Stomach smooth muscle (tissue), 2 donors: ENCODE data around the gene ADAM8.
A peak's percentile ranks its signal among the peaks of the same experiment; 100 is the strongest.
"Not testable (repeated sequence)": the region's sequence is repeated elsewhere in the genome, so short reads cannot be mapped to it uniquely, and the experiment has no call there.

ENCODE experiments used
- H3K27ac ChIP-seq: one replicate; pipeline ENCODE4 v1.7.0; 2013; ENCODE audit warnings: mild to moderate bottlenecking, low read length, inconsistent platforms
- H3K27me3 ChIP-seq, 2 donors: one replicate each; pipeline ENCODE4 v1.7.0; 2013; ENCODE audit warnings: low read length in 2 of 2; ENCODE audit not compliant: insufficient read depth in 2 of 2, control insufficient read depth in 1 of 2
- H3K36me3 ChIP-seq, 2 donors: one replicate each; pipeline ENCODE4 v1.7.0; 2013; ENCODE audit warnings: low read length in 2 of 2; ENCODE audit not compliant: control insufficient read depth in 2 of 2, insufficient read depth in 2 of 2
- H3K4me1 ChIP-seq: one replicate; pipeline ENCODE4 v1.7.0; 2013; ENCODE audit warnings: low read length; ENCODE audit not compliant: control insufficient read depth, insufficient read depth
- H3K4me3 ChIP-seq, 2 donors: one replicate each; pipeline ENCODE4 v1.7.0; 2013; ENCODE audit warnings: low read length in 2 of 2
- H3K9ac ChIP-seq, 2 donors: one replicate each; pipeline ENCODE4 v1.7.0; 2013; ENCODE audit warnings: low read length in 2 of 2, mild to moderate bottlenecking in 1 of 2
- H3K9me3 ChIP-seq, 2 donors: one replicate each; pipeline ENCODE4 v1.7.0; 2013; ENCODE audit warnings: low read length in 2 of 2; ENCODE audit not compliant: control insufficient read depth in 2 of 2
- donor health status: healthy.
- donor health status: Pancreatic carcinoma.

The ADAM8 gene

GRCh38 chr10:133237588-133238465, 38.8 kb downstream of the ADAM8 start, which contains the start of gene VENTX:
Gene VENTX, plus strand, starts transcription at chr10:133237855. Its CDS starts 60 bp downstream, at chr10:133237915.
- no peaks in the 10 kb centered on the region for H3K9me3 ChIP-seq
- no peak within 1 kb of the TSS for H3K27ac ChIP-seq
- H3K4me1 ChIP-seq, result peaks cover 13% of the 10 kb centered on the region
- H3K36me3 ChIP-seq, result no peaks in the 10 kb centered on the region
- peaks cover 36 to 49% of the 10 kb centered on the region in 2 donors for H3K27me3 ChIP-seq
- H3K4me3 ChIP-seq, result no peak within 1 kb of the TSS
- H3K9ac ChIP-seq, result no peak within 1 kb of the TSS

- Histone ChIP-seq H3K4me3 (no peak overlapping the region), H3K27ac (no peak overlapping the region), H3K4me1 (peaks cover 13% of the 10 kb centered on the region), H3K9ac (no peak overlapping the region), H3K9me3 (no peaks in the 10 kb centered on the region), H3K36me3 (no peaks in the 10 kb centered on the region), H3K27me3 (peaks cover 35 to 49% of the 10 kb centered on the region in 2 donors)
Observed at GRCh38 chr10:133237241-133237587, 39.5 kb downstream of the ADAM8 start.

- H3K9ac ChIP-seq, result no peak overlapping the region
- H3K4me3 ChIP-seq, result no peak overlapping the region
- no peaks in the 10 kb centered on the region for H3K36me3 ChIP-seq
- H3K9me3 ChIP-seq, result no peaks in the 10 kb centered on the region
- peaks cover 34 to 49% of the 10 kb centered on the region in 2 donors for H3K27me3 ChIP-seq
- H3K4me1 ChIP-seq, result peaks cover 13% of the 10 kb centered on the region
- no peak overlapping the region for H3K27ac ChIP-seq
Observed at GRCh38 chr10:133236401-133237240, 40.0 kb downstream of the ADAM8 start.

GRCh38 chr10:133235932-133236331, 40.7 kb downstream of the ADAM8 start:
- Histone ChIP-seq H3K36me3 (no peaks in the 10 kb centered on the region), H3K27me3 (peaks cover 30 to 50% of the 10 kb centered on the region in 2 donors), H3K9me3 (no peaks in the 10 kb centered on the region), H3K4me1 (peaks cover 13% of the 10 kb centered on the region), H3K27ac (no peak overlapping the region), H3K4me3 (no peak overlapping the region), H3K9ac (no peak overlapping the region)

- no peaks in the 10 kb centered on the region for H3K9me3 ChIP-seq
- no peaks in the 10 kb centered on the region for H3K36me3 ChIP-seq
- peaks cover 13% of the 10 kb centered on the region for H3K4me1 ChIP-seq
- H3K9ac ChIP-seq, result no peak overlapping the region
- H3K27me3 ChIP-seq, result peaks cover 27 to 54% of the 10 kb centered on the region in 2 donors
- H3K27ac ChIP-seq, result no peak overlapping the region
- H3K4me3 ChIP-seq, result no peak overlapping the region
Observed at GRCh38 chr10:133235265-133235855, 41.3 kb downstream of the ADAM8 start.

GRCh38 chr10:133234796-133235195, 41.9 kb downstream of the ADAM8 start:
- not testable (repeated sequence) for H3K27ac ChIP-seq
- peaks cover 27 to 56% of the 10 kb centered on the region in 2 donors for H3K27me3 ChIP-seq

GRCh38 chr10:133231946-133232574, 44.6 kb downstream of the ADAM8 start:
- H3K27ac ChIP-seq, result no peak overlapping the region
- no peak overlapping the region for H3K4me3 ChIP-seq
- H3K9ac ChIP-seq, result no peak overlapping the region
- peaks cover 24 to 40% of the 10 kb centered on the region in 2 donors for H3K27me3 ChIP-seq
- peaks cover 6% of the 10 kb centered on the region for H3K4me1 ChIP-seq
- no peaks in the 10 kb centered on the region for H3K36me3 ChIP-seq
- no peaks in the 10 kb centered on the region for H3K9me3 ChIP-seq

More at GRCh38 chr10:133234796-133235195, 41.9 kb downstream of the ADAM8 start:
- H3K9ac ChIP-seq, H3K36me3 ChIP-seq, H3K9me3 ChIP-seq, H3K4me3 ChIP-seq: not testable (repeated sequence)
- peaks cover 13% of the 10 kb centered on the region for H3K4me1 ChIP-seq

GRCh38 chr10:133231244-133231945, 45.3 kb downstream of the ADAM8 start:
- Histone ChIP-seq H3K9ac (no peak overlapping the region), H3K4me3 (no peak overlapping the region), H3K27me3 (peaks cover 24 to 34% of the 10 kb centered on the region in 2 donors), H3K36me3 (no peaks in the 10 kb centered on the region), H3K27ac (no peak overlapping the region), H3K4me1 (no peaks in the 10 kb centered on the region), H3K9me3 (no peaks in the 10 kb centered on the region)

GRCh38 chr10:133230387-133231195, 46.1 kb downstream of the ADAM8 start:
- Histone ChIP-seq H3K9me3 (no peaks in the 10 kb centered on the region), H3K4me1 (no peaks in the 10 kb centered on the region), H3K27me3 (peaks cover 24 to 27% of the 10 kb centered on the region in 2 donors), H3K4me3 (peak overlapping the region in 1 of 2 donors; percentile 1), H3K9ac (no peak overlapping the region), H3K27ac (no peak overlapping the region), H3K36me3 (no peaks in the 10 kb centered on the region)
